ENCODE data around the gene DESI1.

DNA sequence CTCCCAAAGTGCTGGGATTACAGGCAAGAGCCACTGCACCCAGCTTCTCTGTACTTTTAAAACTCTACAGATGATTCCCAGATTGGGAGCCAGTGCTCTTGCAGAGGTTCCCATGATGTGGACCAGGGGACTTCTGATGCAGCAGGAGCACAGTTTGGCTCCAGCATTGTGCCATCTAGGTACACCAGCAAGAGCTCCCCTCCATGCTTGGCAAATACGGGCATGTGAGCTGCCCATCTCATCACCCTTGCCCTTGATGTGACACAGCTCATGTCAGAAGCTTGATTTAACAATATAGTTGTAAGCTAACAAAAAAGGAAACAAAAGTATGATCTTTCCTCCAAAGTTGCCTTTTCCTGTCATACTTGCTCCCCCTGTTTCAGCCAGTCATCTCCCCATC, 39.1 kb upstream of the DESI1 start:
- TF ChIP-seq, protein P1, sequence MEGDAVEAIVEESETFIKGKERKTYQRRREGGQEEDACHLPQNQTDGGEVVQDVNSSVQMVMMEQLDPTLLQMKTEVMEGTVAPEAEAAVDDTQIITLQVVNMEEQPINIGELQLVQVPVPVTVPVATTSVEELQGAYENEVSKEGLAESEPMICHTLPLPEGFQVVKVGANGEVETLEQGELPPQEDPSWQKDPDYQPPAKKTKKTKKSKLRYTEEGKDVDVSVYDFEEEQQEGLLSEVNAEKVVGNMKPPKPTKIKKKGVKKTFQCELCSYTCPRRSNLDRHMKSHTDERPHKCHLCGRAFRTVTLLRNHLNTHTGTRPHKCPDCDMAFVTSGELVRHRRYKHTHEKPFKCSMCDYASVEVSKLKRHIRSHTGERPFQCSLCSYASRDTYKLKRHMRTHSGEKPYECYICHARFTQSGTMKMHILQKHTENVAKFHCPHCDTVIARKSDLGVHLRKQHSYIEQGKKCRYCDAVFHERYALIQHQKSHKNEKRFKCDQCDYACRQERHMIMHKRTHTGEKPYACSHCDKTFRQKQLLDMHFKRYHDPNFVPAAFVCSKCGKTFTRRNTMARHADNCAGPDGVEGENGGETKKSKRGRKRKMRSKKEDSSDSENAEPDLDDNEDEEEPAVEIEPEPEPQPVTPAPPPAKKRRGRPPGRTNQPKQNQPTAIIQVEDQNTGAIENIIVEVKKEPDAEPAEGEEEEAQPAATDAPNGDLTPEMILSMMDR (IDR thresholded peaks at IDR 0.05): no peak
- no peak for TF ChIP-seq EZH2 (IDR thresholded peaks at IDR 0.05)
